GM15510 (cell line): ENCODE data around the gene HSPBP1.
A peak's percentile ranks its signal among the peaks of the same experiment; 100 is the strongest.

ENCODE experiments used
- POLR2A ChIP-seq: IDR thresholded peaks from 3 replicates; pipeline ENCODE4 v1.6.1; 2011; ENCODE audit warnings: borderline replicate concordance; ENCODE audit not compliant: insufficient read length; ENCODE audit errors: extremely low read depth

Gene HSPBP1

GRCh38 chr19:55279770-55280643, at the start of gene HSPBP1:
Gene HSPBP1 (minus strand): TSS chr19:55280110. CDS start chr19:55279608, 502 bp downstream.
- TF ChIP-seq POLR2A, result peak; percentile 56

- no peak for TF ChIP-seq POLR2A
These were observed 45.3 kb upstream of the HSPBP1 start, which contains the start of gene TMEM150B for GRCh38 chr19:55325172-55325571. Gene TMEM150B (minus strand): TSS chr19:55325341. CDS start chr19:55321036, 4,305 bp downstream.

GRCh38 chr19:55324662-55325061, 44.8 kb upstream of the HSPBP1 start:
- no peak for TF ChIP-seq POLR2A

- TF ChIP-seq POLR2A, result no peak
These were observed 42.4 kb upstream of the HSPBP1 start for GRCh38 chr19:55322204-55322885.

GRCh38 chr19:55321466-55322137, 41.7 kb upstream of the HSPBP1 start:
- TF ChIP-seq POLR2A, result no peak

GRCh38 chr19:55320844-55321419, 41.0 kb upstream of the HSPBP1 start:
- no peak for TF ChIP-seq POLR2A

- no peak for TF ChIP-seq POLR2A
These were observed 39.9 kb upstream of the HSPBP1 start for GRCh38 chr19:55319785-55320184.

- no peak for TF ChIP-seq POLR2A
These were observed 36.7 kb upstream of the HSPBP1 start for GRCh38 chr19:55316646-55317045.

GRCh38 chr19:55315956-55316525, 36.1 kb upstream of the HSPBP1 start:
- no peak for TF ChIP-seq POLR2A

- TF ChIP-seq POLR2A, result no peak
These were observed 34.5 kb upstream of the HSPBP1 start for GRCh38 chr19:55314396-55314795.

GRCh38 chr19:55312621-55313512, 33.0 kb upstream of the HSPBP1 start:
- TF ChIP-seq POLR2A, result no peak

- no peak for TF ChIP-seq POLR2A
These were observed 31.9 kb upstream of the HSPBP1 start for GRCh38 chr19:55311797-55312196.

- no peak for TF ChIP-seq POLR2A
These were observed 31.5 kb upstream of the HSPBP1 start for GRCh38 chr19:55311397-55311796.
